ENCODE measurements around the gene MARF1. TPM values are rescaled to one million over a fixed set of nuclear protein-coding genes. Genes with fewer than 3 reads are reported as not detected.

Gene MARF1
- total RNA-seq, 4 donors from 2014 or later: 31.2 to 43.2 (median 35.7) TPM

- no peak for DNase-seq (ENCODE audit: low spot score in 2 of 2)
- WGBS, 2 donors: 93% methylated on average over 4 of the region's 4 CpGs
Observed at GRCh38 chr16:15559176-15559575, 83.8 kb downstream of the MARF1 start.

GRCh38 chr16:15557258-15557657 lies 85.7 kb downstream of the MARF1 start:
- H3K4me3 ChIP-seq (ENCODE audit: low read depth, poor library complexity, severe bottlenecking): no peak overlapping the region
- TF ChIP-seq POLR2A (IDR thresholded peaks at IDR 0.05) (no peak), CTCF (IDR thresholded peaks at IDR 0.05) (no peak)
- WGBS, 2 donors: 67 to 68% methylated on average over 6 of the region's 6 CpGs
- DNase-seq (ENCODE audit: low spot score in 2 of 2): no peak
- intact Hi-C loops (cut with DNase I; ENCODE audit: low total_unique reads): no loop called here

More at GRCh38 chr16:15559176-15559575, 83.8 kb downstream of the MARF1 start:
- no peak for TF ChIP-seq CTCF (IDR thresholded peaks at IDR 0.05)
- no peak for TF ChIP-seq POLR2A (IDR thresholded peaks at IDR 0.05)
- intact Hi-C loops (cut with DNase I; ENCODE audit: low total_unique reads): no loop called here
- H3K4me3 ChIP-seq (ENCODE audit: low read depth, poor library complexity, severe bottlenecking): no peak overlapping the region

GRCh38 chr16:15556130-15556529 lies 86.8 kb downstream of the MARF1 start:
- TF ChIP-seq CTCF (IDR thresholded peaks at IDR 0.05) (no peak), POLR2A (IDR thresholded peaks at IDR 0.05) (no peak)
- DNase-seq (ENCODE audit: low spot score in 2 of 2): no peak
- no peak overlapping the region for H3K4me3 ChIP-seq (ENCODE audit: low read depth, poor library complexity, severe bottlenecking)
- 94 to 97% methylated on average over 5 of the region's 5 CpGs for WGBS, 2 donors
- intact Hi-C loops (cut with DNase I; ENCODE audit: low total_unique reads): no loop called here

- no peak for TF ChIP-seq CTCF (IDR thresholded peaks at IDR 0.05)
- no peak for TF ChIP-seq POLR2A (IDR thresholded peaks at IDR 0.05)
- intact Hi-C loops (cut with DNase I; ENCODE audit: low total_unique reads): no loop called here
- no peak overlapping the region for H3K4me3 ChIP-seq (ENCODE audit: low read depth, poor library complexity, severe bottlenecking)
- WGBS, 2 donors: 74 to 79% methylated on average over 10 of the region's 10 CpGs
- no peak for DNase-seq (ENCODE audit: low spot score in 2 of 2)
Observed at GRCh38 chr16:15553313-15554088, 89.5 kb downstream of the MARF1 start.

GRCh38 chr16:15552507-15552906 lies 90.4 kb downstream of the MARF1 start:
- intact Hi-C loops (cut with DNase I; ENCODE audit: low total_unique reads): no loop called here
- no peak overlapping the region for H3K4me3 ChIP-seq (ENCODE audit: low read depth, poor library complexity, severe bottlenecking)
- TF ChIP-seq CTCF (IDR thresholded peaks at IDR 0.05): no peak
- TF ChIP-seq POLR2A (IDR thresholded peaks at IDR 0.05): no peak
- WGBS, 2 donors: 86 to 94% methylated on average over 6 of the region's 6 CpGs
- DNase-seq (ENCODE audit: low spot score in 2 of 2): no peak

GRCh38 chr16:15548482-15548891 lies 94.5 kb downstream of the MARF1 start:
- WGBS, 2 donors: 67 to 68% methylated on average over 3 of the region's 3 CpGs
- TF ChIP-seq POLR2A (IDR thresholded peaks at IDR 0.05) (no peak), CTCF (IDR thresholded peaks at IDR 0.05) (no peak)
- no peak for DNase-seq (ENCODE audit: low spot score in 2 of 2)
- intact Hi-C loops (cut with DNase I; ENCODE audit: low total_unique reads): no loop called here
- no peak overlapping the region for H3K4me3 ChIP-seq (ENCODE audit: low read depth, poor library complexity, severe bottlenecking)

All from lower leg skin (tissue), 4 donors.